ENCODE measurements around the gene ADD2. TPM values are rescaled to one million over a fixed set of nuclear protein-coding genes. Genes with fewer than 3 reads are reported as not detected.

Gene ADD2
- total and polyA plus RNA-seq, 2 donors (not counting 1 experiment from before 2014, with no cell fraction given), result 15.9 to 21.7 TPM

GRCh38 chr2:70715071-70715985 is 52.7 kb downstream of the ADD2 start:
- ChIA-PET POLR2A (interaction anchor here (0.8 kb wide), 1 partner anchor 51 kb away, joined by 3 read pairs; no protein-coding TSS in a partner anchor), CTCF (no interaction called here)
- Histone ChIP-seq H3K4me1 (ENCODE audit: control insufficient read depth in 2 of 2, insufficient read depth in 2 of 2, low read length in 2 of 2) (no peaks in the 10 kb centered on the region), H3K79me2 (ENCODE audit: control insufficient read depth, insufficient read depth, low read length) (no peaks in the 10 kb centered on the region), H3K4me3 (ENCODE audit: control extremely low read depth in 1 of 5, extremely low read depth in 1 of 5, insufficient read depth in 1 of 5, low read depth in 2 of 5, low read length in 4 of 5) (no peak overlapping the region), H3K36me3 (replicated peaks in 1 of 2; ENCODE audit: control extremely low read depth in 1 of 2, control insufficient read depth in 1 of 2, extremely low read depth in 1 of 2, insufficient read depth in 2 of 2, low read length in 1 of 2) (peaks cover 0 to 7% of the 10 kb centered on the region in 2 experiments), H2AFZ (ENCODE audit: insufficient read depth, low read depth, low read length, poor library complexity, severe bottlenecking) (no peak overlapping the region), H3K9me3 (ENCODE audit: control extremely low read depth in 1 of 3, control insufficient read depth in 2 of 3, insufficient read depth in 1 of 3, low read length in 2 of 3) (no peaks in the 10 kb centered on the region), H4K20me1 (ENCODE audit: control insufficient read depth, insufficient read depth, low read length, poor library complexity, severe bottlenecking) (peaks cover 46% of the 10 kb centered on the region), H3K27me3 (replicated peaks in 1 of 4; ENCODE audit: control extremely low read depth in 1 of 4, control insufficient read depth in 3 of 4, insufficient read depth in 4 of 4, low read length in 3 of 4) (no peaks in the 10 kb centered on the region), H3K4me2 (replicated peaks; ENCODE audit: low read depth, low read length, poor library complexity, severe bottlenecking) (no peak overlapping the region), H3K9ac (ENCODE audit: low read length) (no peak overlapping the region), H3K27ac (ENCODE audit: low read length in 2 of 2) (no peak overlapping the region)
- Mint-ChIP-seq H3K9me3 (ENCODE audit: insufficient read depth) (no peaks in the 10 kb centered on the region), H3K27me3 (peaks cover 6% of the 10 kb centered on the region), H3K4me1 (no peaks in the 10 kb centered on the region), H3K27ac (no peak overlapping the region), H3K4me3 (no peak overlapping the region)
- no peak for TF ChIP-seq CTCF (IDR thresholded peaks at IDR 0.05)
- TF ChIP-seq EZH2 (IDR thresholded peaks at IDR 0.05; ENCODE audit: borderline replicate concordance, insufficient read depth, low read depth, low read length, poor library complexity, severe bottlenecking), result no peak
- intact Hi-C loops (cut with micrococcal nuclease), result no loop called here
- no peak for DNase-seq
- ATAC-seq (ENCODE audit: low read depth), result no peak
- 86% methylated on average over 7 of the region's 7 CpGs for WGBS (ENCODE audit: insufficient coverage)

All from B cell (primary cell).